ENCODE data around the gene ACSF2. TPM values are rescaled to one million over a fixed set of nuclear protein-coding genes. Genes with fewer than 3 reads are reported as not detected.

The ACSF2 gene
- total RNA-seq, 1 experiment from 2014 or later = 12.2 TPM

- H2BK5ac ChIP-seq (ENCODE audit: insufficient read length, low read length) = no peak overlapping the region
- no peaks in the 10 kb centered on the region for H3K79me1 ChIP-seq (ENCODE audit: insufficient read depth, low read depth, low read length, poor library complexity, severe bottlenecking)
- H2BK120ac ChIP-seq (ENCODE audit: low read depth, low read length, poor library complexity, severe bottlenecking) = no peak overlapping the region
- no peak overlapping the region for H3K4ac ChIP-seq (ENCODE audit: low read depth, low read length)
- no peaks in the 10 kb centered on the region for H3K79me2 ChIP-seq (ENCODE audit: insufficient read depth, low read length)
- no peak overlapping the region for H3K4me2 ChIP-seq (ENCODE audit: insufficient read depth, insufficient read length, low read length)
- H3K56ac ChIP-seq (ENCODE audit: insufficient read length, low read depth, low read length) = no peak overlapping the region
- Mint-ChIP-seq H3K27ac (no peak overlapping the region), H3K9me3 (no peaks in the 10 kb centered on the region), H3K36me3 (ENCODE audit: insufficient read depth in 1 of 3, low read depth in 3 of 3) (peaks cover 0 to 4% (median 2%) of the 10 kb centered on the region in 3 experiments; a peak in 5 of 7 replicates), H3K4me3 (peak overlapping the region; percentile 49 to 79), H3K27me3 (ENCODE audit: low read depth) (peaks cover 38% of the 10 kb centered on the region), H3K4me1 (peaks cover 16 to 28% of the 10 kb centered on the region in 2 experiments)
- no peak overlapping the region for H4K8ac ChIP-seq (replicated peaks; ENCODE audit: insufficient read length, low read depth, low read length)
- no peak overlapping the region for H2BK20ac ChIP-seq (ENCODE audit: low read depth, low read length, poor library complexity, severe bottlenecking)
- DNase-seq = no peak
- H3K4me1 ChIP-seq (ENCODE audit: insufficient read depth, low read length) = peaks cover 3% of the 10 kb centered on the region; the same call in 1 of the 2 replicates
- H3K27me3 ChIP-seq (ENCODE audit: insufficient read depth, low read length) = peaks cover 12% of the 10 kb centered on the region; the same call in 1 of the 2 replicates
- H3K23ac ChIP-seq (ENCODE audit: insufficient read length, low read depth, low read length) = no peak overlapping the region
- H4K5ac ChIP-seq (ENCODE audit: insufficient read length, low read depth, low read length) = no peak overlapping the region
- no peaks in the 10 kb centered on the region for H3K9me3 ChIP-seq (ENCODE audit: control insufficient read depth, low read depth, low read length)
- no peak for TF ChIP-seq CTCF (conservative IDR thresholded peaks at IDR 0.05)
- H3K14ac ChIP-seq (ENCODE audit: insufficient read depth, low read length) = no peak overlapping the region
- H2BK12ac ChIP-seq (ENCODE audit: insufficient read length, low read depth, low read length) = no peak overlapping the region
- peaks cover 2% of the 10 kb centered on the region for H3K23me2 ChIP-seq (ENCODE audit: insufficient read length, low read depth, low read length, poor library complexity, severe bottlenecking)
- no peak overlapping the region for H2AFZ ChIP-seq (ENCODE audit: low read length)
- no peak overlapping the region for H3T11ph ChIP-seq (ENCODE audit: low read length)
- no peak overlapping the region for H3K9ac ChIP-seq (ENCODE audit: extremely low read depth, insufficient read length, low read length)
- H3K18ac ChIP-seq (ENCODE audit: insufficient read length, low read depth, low read length) = no peak overlapping the region
- H4K20me1 ChIP-seq (ENCODE audit: control insufficient read depth, insufficient read depth, insufficient read length) = no peaks in the 10 kb centered on the region
- no peak overlapping the region for H2AK5ac ChIP-seq (ENCODE audit: insufficient read length, low read length)
- no peak overlapping the region for H4K91ac ChIP-seq (ENCODE audit: insufficient read length, low read depth, low read length)
- H2BK15ac ChIP-seq (ENCODE audit: low read depth, low read length) = no peak overlapping the region
- no CpG with 5 or more reads among the region's 13 CpGs for WGBS (ENCODE audit: extremely low coverage, insufficient read length, low lambda C conversion rate)
- H3K27ac ChIP-seq (ENCODE audit: insufficient read length, low read depth, low read length) = no peak overlapping the region
These were observed 41.9 kb downstream of the ACSF2 start for GRCh38 chr17:50467855-50468303.
